Measurements from ENCODE around the gene KLK3.

DNA sequence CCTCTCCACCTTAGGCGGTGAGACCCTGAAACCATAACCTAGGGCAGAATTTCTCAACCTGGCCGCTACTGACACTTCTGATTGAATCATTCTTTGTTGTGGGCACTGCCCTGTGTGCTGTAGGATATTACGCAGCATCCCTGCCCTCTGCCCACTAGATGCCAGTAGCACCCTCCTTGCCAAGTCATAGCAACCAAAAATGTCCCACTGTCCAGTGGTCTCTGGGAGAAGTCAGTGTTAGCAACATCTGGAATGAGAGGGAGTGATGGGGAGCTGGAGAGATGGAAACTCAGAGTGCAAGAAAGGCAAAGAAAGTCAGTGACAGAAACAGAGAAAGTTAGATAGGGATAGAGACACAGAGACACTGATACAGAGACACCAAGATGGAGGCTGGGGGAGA is 42.9 kb downstream of the KLK3 start:
- TF ChIP-seq, protein P1, sequence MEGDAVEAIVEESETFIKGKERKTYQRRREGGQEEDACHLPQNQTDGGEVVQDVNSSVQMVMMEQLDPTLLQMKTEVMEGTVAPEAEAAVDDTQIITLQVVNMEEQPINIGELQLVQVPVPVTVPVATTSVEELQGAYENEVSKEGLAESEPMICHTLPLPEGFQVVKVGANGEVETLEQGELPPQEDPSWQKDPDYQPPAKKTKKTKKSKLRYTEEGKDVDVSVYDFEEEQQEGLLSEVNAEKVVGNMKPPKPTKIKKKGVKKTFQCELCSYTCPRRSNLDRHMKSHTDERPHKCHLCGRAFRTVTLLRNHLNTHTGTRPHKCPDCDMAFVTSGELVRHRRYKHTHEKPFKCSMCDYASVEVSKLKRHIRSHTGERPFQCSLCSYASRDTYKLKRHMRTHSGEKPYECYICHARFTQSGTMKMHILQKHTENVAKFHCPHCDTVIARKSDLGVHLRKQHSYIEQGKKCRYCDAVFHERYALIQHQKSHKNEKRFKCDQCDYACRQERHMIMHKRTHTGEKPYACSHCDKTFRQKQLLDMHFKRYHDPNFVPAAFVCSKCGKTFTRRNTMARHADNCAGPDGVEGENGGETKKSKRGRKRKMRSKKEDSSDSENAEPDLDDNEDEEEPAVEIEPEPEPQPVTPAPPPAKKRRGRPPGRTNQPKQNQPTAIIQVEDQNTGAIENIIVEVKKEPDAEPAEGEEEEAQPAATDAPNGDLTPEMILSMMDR (conservative IDR thresholded peaks at IDR 0.05 in 1 of 2, IDR thresholded peaks at IDR 0.05 in 1 of 2; ENCODE audit: extremely low read depth in 1 of 2, insufficient read depth in 1 of 2, low read depth in 1 of 2, low read length in 2 of 2) = peak; percentile 35 to 64
- no peak for TF ChIP-seq EZH2 (IDR thresholded peaks at IDR 0.05; ENCODE audit: borderline replicate concordance, low read length)

Measured in mammary epithelial cell (primary cell).